GM12891 (cell line): ENCODE measurements around the gene SULT1A1.

Experiments
- POLR2A ChIP-seq: IDR thresholded peaks from 2 replicates; pipeline ENCODE4 v1.6.1; 2011; ENCODE audit warnings: low read depth, low read length, control low read depth
- SPI1 ChIP-seq: IDR thresholded peaks from 2 replicates; pipeline ENCODE4 v1.6.1; 2011; ENCODE audit warnings: low read depth, low read length, control low read depth
- TAF1 ChIP-seq: IDR thresholded peaks from 2 replicates; pipeline ENCODE4 v1.6.1; 2011; ENCODE audit warnings: low read depth, low read length, control low read depth

- no peak for TF ChIP-seq SPI1
- no peak for TF ChIP-seq TAF1
- TF ChIP-seq POLR2A, result no peak
These were observed 2.7 kb downstream of the SULT1A1 start for GRCh38 chr16:28607116-28607623.
